ENCODE measurements around the gene ZCCHC7.
"Not testable (repeated sequence)": the region's sequence is repeated elsewhere in the genome, so short reads cannot be mapped to it uniquely, and the experiment has no call there.

The ZCCHC7 gene

DNA sequence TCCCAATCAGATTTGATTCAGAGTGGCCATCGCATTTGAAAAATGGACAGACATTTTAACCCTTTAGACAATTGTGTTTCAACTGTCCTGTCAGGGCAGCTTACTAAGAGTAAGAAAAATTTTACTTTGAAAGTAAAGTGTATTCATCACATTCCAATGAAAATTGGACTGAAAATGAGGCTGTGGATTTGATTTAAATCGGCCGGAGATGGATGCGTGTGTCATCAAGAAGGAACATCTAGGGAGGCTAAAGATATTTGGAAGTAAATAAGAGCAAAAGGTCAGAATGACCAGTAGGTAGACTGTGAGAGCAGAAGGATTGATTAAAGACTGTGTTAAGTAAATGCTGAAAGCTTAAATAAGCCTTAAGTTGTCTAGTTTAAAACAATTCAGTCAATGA is 1.5 kb downstream of the ZCCHC7 start:
- no peak for DNase-seq

DNA sequence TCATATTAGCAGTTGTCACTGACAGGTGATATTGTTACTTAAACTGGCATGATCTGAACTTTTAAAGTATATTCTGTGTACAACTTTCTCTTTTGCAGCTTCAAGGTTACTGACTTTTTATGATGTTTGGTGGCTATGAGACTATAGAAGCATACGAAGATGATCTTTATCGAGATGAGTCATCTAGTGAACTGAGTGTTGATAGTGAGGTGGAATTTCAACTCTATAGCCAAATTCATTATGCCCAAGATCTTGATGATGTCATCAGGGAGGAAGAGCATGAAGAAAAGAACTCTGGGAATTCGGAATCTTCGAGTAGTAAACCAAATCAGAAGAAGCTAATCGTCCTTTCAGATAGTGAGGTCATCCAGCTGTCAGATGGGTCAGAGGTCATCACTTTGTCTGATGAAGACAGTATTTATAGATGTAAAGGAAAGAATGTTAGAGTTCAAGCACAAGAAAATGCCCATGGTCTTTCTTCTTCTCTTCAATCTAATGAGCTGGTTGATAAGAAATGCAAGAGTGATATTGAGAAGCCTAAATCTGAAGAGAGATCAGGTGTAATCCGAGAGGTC is 5.9 kb downstream of the ZCCHC7 start:
- no peak for DNase-seq

DNA sequence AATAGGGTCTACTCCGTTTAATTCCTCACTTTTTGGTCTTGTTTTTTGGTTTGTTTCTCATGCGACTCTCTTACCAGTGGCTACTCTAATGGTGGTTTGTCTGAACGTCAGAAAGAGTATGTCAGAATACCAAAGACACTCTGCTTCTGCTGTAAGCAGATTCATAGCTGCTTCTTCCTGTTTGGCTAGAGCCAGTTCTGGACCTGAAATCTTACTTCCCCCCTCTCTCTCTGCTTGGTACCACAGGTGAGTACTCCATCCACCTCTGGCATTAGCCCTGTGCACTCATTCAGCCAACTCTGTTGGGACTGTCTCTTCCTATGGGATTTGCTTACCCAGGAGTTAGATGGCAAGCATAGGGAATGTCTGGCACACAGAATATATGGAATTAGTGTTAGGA is 6.6 kb downstream of the ZCCHC7 start:
- no peak for DNase-seq

DNA sequence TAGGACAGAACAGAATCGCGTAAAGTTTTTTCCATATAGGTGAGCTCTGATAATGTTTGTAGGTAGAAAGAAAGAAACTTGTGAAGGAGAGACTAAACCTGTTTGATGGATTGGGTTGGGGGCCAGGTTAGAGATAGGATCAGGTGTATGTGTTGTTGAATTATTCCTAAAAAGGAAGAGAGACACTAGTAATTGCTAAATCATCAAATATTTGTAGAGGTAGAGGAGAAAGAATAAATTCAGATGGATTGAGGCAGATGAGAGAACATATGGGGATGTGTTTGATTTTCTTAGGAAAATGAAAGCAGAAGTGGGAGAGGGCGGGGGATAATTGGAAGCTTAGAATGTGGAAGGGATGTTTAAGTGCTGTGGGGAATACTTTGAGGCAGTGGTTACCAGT is 7.7 kb downstream of the ZCCHC7 start:
- no peak for DNase-seq

DNA sequence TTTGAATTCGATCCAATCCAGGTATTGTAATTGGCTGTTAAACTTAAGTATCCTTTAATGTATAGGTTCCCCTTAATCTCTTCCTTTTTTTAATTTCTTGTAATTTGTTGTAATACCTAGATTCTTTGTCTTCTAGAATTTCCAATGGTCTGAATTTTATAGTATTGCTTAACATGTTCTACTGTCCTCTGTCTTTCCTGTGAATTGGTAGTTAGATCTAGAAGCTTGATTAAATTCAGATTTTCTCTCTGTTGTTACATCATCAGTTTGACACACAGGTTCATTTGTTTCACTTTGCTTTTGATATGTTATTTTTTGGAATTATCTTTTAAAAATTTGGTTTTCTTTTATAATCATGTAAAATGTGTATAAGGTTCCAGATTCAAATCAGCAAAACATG is 13.8 kb downstream of the ZCCHC7 start:
- DNase-seq, result no peak

DNA sequence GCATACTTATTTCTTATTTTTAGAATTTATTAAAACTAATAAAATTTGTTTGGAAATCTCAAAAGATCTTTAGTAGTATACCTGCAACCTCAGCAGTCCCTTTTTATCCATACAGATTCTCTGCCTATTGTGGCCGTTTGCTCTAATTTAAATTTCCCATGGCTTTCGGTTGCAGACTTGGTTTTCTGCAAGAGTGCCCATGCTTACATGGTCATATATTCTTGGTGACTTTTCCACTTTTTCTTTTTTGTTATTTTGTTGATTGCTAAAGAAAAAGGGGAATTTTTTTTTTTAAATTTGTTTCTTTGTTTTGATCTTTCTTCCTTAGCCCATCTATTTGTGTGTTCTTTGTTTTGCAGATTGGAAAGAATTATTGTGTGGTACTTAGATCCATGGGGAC is 20.6 kb downstream of the ZCCHC7 start:
- DNase-seq, result no peak

DNA sequence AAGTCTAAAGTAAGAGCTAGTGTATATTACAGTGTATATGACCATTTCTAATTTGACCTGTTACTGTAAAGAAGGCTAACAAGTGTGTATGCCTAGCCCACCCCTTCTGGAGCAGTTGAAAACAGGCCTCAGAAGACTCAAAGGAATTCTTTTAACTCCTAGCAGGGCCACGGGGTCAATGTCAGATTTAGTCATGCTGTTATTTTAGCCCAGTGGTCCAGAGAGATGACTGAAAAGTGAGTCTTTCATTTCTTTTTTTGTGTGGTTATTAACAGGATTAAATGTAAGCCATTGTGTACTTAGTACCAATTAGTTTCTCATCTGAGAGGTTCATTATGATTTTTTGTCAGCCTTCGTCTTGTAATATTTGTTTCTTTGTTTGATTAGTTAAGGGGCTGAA is 24.4 kb downstream of the ZCCHC7 start:
- DNase-seq, result no peak

DNA sequence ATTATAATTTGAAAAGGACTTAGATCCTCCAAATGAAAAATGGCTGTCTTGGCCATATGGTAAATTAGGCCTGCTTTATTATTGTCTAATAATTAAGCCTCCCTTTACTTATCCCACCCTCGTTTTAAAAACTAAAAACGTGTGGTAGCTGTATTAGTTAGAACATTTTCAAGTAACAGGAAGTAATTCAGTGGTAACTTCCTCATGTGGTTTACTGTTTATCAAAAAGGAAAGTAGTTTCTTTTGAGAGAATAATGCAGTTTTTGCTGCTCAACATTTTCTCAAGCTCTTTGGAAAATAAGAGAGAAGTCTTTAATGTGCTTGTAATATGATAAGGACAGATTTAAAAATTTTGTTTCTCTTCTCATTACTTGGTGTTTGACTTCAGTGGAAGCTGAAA is 26.0 kb downstream of the ZCCHC7 start:
- no peak for DNase-seq

DNA sequence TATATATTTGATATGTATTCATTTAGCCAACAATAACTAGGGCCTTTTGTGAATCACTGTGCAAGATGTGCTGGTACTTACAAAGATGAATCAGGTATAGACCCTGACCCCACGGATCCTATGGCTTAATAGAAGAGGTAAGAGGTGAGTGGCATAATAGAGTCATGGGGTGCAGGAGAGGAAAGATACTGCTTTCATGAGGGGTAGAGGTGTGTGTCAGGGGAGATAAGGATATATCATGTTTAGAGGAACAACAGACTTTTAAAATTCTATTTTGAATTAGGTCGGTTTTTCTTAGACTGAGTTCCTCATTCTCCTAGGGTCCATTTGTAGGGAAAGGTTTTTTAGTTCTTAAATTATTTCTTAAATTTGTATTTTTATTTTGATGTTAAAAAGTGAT is 27.8 kb downstream of the ZCCHC7 start:
- no peak for DNase-seq

DNA sequence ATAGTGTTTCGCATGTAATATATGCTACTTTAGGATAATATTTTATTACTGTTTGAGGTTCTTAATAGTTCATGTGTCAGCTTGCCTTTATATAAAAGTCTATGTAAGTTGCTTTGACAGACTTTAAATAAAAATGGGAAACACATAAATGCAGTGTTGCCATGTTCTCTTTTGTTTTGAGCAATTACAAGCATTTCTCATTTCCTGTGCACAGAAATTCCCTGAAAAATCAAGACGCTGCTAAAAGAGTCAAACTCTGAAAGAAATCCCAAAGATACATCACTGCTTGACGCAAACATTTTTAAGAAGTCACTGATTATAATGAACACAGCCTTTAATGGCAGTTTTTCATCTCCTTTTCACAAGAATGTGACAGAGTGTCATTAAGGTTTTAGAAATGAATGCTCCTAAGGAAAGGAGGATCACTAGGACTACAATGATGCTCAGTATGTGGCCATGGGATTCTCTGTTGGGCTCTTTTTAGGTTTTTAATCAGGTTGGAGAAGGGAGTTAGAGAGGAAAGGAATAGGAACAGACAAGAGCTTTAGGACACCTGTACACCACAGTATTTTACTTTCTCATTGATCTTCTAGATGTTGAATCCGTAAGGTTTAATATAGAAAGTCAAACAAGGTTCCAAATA is 29.4 kb downstream of the ZCCHC7 start:
- DNase-seq, result no peak

DNA sequence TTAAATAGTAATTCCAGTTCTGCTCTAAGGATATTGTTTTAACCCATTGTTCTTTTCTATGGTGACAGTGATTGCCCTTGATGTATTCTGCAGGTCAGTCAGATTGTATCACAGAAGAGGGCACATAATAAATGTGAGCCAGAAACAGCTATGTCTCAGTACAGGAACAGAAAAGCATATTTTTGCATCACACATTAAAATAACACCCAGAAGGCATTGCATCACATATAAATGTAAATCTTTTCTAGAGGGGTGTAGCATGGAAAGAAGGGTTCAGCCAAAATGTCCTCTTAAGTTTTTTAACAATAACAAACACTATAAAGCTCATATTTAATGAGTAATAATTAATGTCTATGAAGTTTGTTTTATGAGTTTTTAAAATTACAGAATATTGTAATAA is 30.0 kb downstream of the ZCCHC7 start:
- DNase-seq, result no peak

DNA sequence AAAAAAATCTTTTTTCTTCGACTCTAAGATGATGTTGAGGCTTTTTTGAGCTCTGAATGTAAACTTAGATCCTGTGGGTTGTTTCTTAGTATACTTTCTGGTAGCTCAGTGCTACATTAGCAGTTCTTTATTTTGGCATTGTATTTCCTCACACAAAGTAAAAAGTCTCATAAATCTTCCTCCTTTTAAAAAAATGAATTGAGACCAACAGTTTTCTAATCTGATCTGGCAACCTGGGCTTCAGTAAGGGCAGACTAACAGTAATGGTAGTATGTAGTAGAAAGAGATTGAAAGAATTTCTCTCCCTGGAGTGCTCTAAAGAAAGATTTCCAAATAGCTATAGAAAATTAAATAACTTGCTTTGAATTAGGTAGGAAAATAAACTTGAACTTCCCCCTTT is 31.4 kb downstream of the ZCCHC7 start:
- DNase-seq, result no peak

DNA sequence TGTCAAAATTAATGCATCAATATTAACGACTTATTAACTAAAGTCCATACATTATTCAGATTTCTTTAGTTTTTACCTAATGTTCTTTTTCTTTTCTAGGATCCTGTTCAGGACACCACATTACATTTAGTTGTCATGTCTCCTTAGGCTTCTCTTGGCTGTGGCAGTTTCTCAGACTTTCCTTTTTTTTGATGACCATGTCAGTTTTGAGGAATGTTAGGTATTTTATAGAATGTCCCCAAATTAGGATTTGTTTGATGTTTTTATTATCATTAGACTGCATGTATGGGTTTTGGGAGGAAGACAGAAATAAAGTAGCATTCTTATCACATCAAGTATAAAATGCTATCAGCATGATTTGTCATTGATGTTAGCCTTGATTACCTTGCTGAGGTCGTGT is 32.0 kb downstream of the ZCCHC7 start:
- no peak for DNase-seq

DNA sequence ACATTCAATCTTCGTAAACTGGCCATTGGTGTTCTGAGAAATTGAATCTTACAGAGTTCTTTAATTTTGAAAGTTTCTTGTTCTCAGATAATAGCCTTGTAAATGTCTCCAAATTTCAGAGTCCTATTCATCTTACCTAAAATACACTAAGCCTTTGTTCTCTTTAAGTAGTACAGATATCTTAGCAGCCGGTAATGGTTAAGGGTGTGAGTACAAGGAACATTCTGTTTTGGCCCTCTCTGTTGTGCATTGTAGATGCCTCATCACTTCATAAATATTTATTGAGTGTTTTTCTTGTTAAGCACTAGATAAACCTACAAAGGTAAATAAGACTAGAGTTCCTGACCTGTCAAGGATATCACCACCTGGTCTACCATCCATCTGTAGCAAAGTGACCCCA is 35.2 kb downstream of the ZCCHC7 start:
- DNase-seq, result no peak

DNA sequence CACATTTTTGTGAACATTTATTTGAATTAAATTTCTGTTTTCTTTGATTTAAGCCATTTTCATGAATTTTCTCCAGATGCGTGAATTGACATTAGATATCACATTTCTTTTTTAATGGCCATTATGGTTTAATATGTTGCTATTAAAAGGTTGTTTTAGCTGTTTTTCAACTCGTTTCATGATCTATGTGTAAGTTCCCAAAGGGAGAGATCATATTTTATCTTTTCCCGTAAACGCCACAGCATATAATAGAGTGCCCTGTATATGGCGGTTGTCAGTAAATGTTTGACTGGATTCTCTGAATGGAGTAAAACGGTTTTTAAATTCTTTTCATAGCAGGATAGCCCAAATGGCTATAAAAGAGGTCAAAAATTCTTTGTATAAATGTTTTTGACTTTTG is 35.8 kb downstream of the ZCCHC7 start:
- no peak for DNase-seq

DNA sequence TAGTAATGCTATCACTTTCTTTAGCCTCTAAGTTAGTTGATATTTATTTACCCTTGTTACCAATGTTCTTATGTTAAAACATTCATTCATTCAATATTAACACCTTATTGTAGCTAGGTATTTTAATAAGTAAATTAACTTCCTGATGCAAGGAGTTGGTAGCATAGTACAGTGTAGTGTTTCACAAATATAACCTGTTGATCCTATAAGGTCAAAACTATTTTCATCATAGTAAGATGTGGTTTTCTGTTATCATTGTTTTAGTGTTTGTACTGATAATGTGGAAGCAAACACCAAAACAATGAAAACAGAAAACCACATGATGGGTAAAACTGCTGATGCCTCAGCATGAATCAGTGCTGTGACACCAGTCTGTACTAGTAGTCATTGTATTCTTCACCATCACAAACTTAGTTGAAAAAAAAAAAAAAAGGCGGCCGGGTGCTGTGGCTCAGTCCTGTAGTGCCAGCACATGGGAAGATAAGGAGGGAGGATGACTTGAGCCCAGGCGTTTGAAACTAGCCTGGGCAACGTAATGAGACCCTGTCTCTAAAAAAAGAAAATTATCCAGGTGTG is 36.5 kb downstream of the ZCCHC7 start:
- DNase-seq, result no peak

DNA sequence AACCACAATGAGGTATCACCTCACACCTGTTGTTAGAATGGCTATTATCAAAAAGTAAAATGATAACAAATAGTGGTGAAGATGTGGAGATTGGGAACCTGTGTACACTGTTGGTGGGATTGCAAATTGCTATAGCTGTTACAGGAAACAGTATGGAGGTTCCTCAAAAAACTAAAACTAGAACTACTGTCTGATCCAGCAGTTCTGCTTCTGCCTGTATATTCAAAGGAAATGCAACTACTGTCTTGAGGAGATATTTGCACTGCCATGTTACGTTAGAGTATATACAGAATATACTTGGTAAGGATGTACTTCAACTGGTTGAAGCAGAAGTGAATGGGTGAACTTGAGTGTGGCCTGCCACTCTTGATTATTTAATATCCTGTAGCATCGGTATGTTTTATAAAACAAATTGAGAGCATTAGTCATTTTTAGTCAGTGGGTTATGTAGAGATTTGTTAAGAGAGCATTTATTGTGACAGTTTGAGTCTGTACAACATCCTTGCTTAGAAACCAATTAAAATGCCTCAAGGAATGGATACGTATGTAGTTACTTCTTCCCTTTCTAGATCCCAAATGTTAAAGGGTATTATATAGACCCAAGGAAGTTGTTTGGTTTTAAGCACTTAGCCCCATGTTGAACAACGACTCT is 37.5 kb downstream of the ZCCHC7 start:
- no peak for DNase-seq

DNA sequence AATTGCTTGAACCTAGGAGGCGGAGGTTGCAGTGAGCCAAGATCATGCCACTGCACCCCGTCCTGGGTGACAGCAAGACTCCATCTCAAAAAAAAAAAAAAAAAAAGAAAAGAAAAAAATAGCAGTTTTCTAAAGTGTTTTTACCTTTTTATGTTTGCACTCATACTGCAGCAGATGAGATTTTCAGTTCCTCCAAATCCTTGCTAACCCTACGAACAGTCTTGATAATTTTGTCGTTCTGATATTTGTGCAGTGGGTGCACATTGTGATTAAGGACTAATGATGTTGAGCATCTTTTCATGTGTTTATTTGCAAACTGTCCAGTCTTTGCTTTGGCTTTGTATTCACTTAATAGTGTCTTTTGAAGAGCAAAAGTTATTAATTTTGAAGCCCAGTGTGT is 42.9 kb downstream of the ZCCHC7 start:
- no peak for DNase-seq

DNA sequence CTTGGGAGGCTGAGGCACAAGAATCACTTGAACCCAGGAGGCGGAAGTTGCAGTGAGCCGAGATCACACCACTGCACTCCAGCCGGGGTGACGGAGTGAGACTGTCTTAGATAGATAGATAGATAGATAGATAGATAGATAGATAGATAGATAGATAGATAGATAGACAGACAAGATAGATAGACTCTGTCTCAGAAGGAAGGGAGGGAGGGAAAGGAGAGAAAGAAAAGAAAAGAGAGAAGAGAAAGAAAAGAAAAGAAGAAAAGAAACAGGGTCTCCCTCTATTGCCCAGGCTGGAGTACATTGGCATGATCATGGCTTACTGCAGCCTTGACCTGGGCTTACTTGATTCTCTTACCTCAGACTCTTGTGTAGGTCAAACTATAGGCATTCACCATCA is 44.0 kb downstream of the ZCCHC7 start:
- DNase-seq, result not testable (repeated sequence)

DNA sequence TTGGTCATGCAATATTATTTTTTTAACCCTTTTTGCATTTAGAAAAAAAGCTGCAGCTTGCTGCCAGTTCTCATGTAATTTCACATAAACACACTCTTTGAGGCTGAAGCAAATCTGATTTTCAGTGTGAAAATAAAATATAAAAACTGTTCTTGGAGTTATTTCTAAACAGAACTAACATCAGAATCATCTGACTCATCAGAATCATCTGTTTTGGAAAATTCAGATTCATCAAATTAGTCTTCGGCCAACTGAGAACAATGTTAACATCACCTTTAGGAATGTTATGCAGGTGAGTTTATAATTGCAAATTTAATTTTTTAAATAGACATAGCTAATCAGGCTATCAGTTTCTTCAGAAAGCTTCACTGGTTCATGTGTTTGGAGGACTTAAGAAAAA is 45.3 kb downstream of the ZCCHC7 start:
- no peak for DNase-seq

DNA sequence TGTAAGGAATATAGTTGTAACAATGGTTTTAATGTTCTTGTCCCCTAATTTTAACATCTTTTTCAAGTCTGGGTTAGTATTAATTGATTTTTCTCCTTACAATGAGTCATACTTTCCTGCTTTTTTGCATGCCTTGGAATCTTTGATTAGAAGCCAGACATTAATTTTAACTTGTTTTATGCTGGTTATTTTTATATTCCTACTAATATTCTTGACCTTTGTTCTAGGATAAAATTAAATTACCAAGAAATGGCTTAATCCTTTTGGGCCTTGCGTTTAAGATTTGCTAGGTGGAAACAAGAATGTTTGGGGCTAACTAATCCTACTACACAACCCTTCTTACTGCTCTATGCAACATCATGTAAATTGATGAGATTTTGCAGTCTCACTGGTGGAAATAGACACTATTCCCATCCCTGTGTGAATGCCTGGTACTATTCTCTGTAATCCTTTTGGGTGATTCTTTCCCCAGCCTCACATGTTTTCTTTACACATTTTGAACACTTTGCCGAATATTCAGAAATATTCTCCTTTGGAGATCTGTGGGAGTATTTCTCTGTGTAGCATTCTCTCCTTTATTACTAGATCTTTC is 47.2 kb downstream of the ZCCHC7 start:
- no peak for DNase-seq

DNA sequence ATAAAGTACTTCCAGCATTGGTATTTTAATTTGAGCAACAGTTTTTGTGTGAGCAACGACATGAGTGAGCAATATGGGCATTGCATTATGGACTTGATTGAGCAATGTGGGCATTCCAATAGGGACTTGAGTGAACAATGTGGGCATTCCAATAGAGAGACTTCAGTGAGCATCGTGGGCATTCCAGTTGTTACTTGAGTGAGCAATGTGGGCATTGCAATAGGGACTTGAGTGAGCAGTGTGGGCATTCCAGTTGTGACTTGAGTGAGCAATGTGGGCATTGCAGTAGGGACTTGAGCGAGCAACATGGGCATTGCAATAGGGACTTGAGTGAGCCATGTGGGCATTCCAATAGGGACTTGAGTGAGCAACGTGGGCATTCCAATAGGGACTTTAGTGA is 52.2 kb downstream of the ZCCHC7 start:
- DNase-seq, result no peak

DNA sequence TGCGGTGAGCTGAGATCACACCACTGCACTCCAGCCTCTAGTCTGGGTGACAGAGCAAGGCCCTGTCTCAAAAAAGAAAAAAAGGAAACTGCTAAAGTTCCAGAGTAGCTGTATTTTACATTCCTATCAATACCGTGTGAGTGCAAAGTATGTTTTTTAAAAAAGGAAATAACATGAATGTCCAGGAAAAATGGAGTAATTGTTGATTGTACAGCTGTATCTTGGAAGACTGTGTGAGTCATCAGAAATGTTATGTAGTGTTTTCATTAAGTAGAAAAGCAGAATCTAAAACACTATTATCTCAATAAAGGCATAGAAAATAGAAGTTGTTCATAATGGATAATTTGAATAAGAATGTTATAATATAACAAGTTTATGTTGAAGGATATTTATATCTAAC is 53.9 kb downstream of the ZCCHC7 start:
- DNase-seq, result no peak

DNA sequence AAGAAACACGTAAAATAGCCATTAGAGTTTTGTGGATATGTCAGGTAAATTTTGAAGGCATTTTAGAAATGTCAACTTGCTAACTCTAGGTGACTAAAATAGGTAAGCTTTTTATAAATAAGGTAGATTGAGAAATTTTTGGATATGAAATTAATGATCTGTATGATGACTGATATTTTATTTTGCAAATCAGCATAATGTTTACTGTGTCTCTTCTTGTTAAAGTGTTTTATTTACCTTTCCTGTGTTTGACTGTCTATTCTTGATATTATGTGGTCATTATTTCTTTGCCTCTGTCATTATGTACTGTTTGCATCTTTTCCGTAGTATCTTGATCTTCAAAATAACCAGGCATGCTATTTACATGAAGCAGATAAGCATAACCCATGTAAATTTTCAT is 58.4 kb downstream of the ZCCHC7 start:
- no peak for DNase-seq
